GM19467 (cell line): ENCODE measurements around the gene SPATA2.
"Not testable (repeated sequence)": the region's sequence is repeated elsewhere in the genome, so short reads cannot be mapped to it uniquely, and the experiment has no call there.

ENCODE experiments used
- ATAC-seq: cut with Tn5 transposase; IDR thresholded peaks from one replicate; pipeline ENCODE4 v1.9.1; 2021; ENCODE audit warnings: mild to moderate bottlenecking, moderate library complexity; ENCODE audit not compliant: unreplicated experiment

Gene SPATA2

DNA sequence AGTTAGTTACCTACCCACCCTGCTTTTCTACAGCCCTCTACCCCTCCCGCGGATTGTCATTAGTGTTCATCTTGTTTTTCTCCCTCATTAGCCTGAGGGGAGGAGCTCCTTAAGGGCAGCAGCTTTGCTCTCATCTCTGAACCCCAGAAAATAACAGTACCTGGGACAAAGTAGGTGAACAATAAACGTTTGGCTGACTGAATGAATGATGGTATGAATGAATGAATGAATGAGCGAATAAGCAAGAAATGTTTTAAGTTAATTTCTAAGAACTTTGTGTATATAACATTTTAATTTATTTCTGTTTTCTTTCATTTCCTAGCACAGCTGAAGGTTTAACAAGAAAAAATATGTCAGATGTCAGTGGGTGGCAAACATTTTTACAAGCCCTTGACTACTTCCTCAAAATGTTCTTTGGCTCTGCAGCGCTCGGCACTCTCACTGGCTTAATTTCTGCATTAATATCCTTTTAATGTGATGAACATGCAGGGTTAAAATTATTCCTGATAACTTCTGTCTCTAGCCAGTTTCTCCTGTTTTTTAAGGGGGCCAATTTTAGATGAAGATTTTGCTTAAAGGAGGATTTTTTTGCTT is 52.6 kb downstream of the SPATA2 start:
- no peak for ATAC-seq

DNA sequence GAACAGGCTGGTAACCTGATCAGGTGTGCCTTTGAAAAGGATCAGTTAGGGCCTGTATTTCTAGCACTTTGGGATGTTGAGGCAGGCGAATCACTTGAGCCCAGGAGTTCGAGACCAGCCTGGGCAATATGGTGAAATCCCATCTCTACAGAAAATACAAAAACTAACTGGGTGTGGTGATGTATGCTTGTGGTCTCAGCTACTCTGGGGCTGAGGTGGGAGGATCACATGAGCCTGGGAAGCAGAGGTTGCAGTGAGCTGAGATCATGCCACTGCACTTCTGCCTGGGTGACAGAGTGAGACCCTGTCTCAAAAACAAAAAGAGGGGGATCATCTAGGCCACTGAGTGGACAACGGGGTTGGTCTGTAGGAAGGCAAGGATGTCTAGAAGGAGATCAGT is 54.1 kb downstream of the SPATA2 start:
- ATAC-seq, result not testable (repeated sequence)

DNA sequence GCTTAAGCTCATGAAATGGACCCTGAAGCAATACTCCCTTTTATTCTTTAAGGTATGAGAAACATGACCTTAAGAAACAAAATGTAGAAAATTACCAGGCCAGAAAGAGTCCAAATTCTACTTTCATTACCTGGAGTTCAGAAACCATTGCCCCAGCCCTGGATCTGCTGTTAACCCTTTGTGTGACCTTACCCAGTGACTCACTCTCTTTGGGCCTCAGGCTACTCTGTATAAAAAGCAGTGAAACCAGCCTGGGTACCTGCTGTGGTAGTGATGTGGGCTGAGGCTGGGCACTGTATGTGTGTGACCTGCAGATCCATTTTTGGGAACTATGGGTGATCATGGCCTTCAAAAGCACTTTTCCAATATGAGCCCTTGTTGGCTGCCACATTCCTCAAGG is 55.5 kb downstream of the SPATA2 start:
- no peak for ATAC-seq

GRCh38 chr20:49859011-49859410 is 56.3 kb downstream of the SPATA2 start:
- ATAC-seq, result no peak

GRCh38 chr20:49858076-49858585 is 57.2 kb downstream of the SPATA2 start:
- ATAC-seq, result no peak

- no peak for ATAC-seq
Observed at GRCh38 chr20:49856904-49857303, 58.4 kb downstream of the SPATA2 start.

GRCh38 chr20:49854190-49854875 is 61.0 kb downstream of the SPATA2 start:
- no peak for ATAC-seq

DNA sequence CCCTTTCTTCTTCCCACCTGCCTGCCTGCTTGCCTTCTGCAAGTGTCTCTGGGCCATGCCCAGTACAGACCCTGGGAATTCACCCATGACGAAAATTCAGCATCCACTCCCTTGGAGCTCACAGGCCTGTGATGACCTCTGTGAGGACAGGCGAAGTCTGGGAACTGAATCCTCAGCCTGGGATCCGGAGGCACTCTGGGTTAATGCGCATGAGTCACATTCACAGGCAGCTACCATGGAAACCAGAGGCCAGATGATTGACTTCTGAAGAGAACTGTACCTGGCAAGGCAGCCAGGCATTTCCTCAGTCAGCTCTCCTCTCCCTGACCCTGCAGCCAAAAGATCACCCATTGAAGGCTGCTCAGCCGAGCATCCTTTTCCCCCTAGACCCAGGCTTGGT is 61.7 kb downstream of the SPATA2 start:
- no peak for ATAC-seq
